LNCAP (cell line): ENCODE data around the gene TTLL4.

Source experiments
- TF ChIP-seq, protein P1 (sequence below): fragments of 450-650 bp; IDR thresholded peaks from 2 replicates; pipeline ENCODE4 v1.5.1; 2017; ENCODE audit warnings: mild to moderate bottlenecking

TTLL4 gene

DNA sequence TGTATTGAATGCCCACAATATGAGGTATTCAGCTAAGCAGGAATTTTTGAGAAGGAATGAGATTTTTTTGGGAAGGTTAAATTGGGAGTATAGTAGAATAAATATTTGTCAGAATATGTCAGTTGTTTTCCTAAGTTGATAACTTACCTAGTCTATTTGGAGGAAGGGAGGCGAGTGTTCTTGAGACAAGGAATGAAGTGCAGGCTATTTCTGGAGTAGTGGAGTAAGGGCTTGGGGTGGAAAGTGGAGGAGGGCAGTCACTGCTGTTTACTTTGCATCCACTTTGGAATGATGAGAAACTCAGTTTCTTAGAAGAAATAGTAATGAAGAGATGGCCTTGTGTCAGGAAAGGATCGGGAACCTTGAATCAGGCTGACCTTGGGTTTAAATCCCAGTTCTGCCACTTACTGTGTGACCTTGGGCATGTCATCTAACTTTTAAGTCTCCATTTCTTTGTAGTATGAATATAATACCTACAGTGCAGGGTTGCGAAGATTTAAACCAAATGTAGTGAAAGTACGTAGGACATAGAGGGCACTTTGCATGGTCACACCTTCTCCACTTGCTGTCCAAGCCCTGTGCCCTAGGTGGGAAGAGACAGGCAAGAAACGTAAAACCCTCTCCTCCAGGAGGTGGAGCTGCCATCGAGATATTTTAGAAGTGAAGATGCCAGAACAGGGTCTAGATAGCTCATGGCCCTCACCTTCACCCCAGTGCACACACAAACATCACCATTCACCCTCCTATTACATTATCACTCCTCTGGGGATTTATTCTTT, 46.2 kb downstream of the TTLL4 start:
- TF ChIP-seq, protein P1, sequence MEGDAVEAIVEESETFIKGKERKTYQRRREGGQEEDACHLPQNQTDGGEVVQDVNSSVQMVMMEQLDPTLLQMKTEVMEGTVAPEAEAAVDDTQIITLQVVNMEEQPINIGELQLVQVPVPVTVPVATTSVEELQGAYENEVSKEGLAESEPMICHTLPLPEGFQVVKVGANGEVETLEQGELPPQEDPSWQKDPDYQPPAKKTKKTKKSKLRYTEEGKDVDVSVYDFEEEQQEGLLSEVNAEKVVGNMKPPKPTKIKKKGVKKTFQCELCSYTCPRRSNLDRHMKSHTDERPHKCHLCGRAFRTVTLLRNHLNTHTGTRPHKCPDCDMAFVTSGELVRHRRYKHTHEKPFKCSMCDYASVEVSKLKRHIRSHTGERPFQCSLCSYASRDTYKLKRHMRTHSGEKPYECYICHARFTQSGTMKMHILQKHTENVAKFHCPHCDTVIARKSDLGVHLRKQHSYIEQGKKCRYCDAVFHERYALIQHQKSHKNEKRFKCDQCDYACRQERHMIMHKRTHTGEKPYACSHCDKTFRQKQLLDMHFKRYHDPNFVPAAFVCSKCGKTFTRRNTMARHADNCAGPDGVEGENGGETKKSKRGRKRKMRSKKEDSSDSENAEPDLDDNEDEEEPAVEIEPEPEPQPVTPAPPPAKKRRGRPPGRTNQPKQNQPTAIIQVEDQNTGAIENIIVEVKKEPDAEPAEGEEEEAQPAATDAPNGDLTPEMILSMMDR, result no peak

DNA sequence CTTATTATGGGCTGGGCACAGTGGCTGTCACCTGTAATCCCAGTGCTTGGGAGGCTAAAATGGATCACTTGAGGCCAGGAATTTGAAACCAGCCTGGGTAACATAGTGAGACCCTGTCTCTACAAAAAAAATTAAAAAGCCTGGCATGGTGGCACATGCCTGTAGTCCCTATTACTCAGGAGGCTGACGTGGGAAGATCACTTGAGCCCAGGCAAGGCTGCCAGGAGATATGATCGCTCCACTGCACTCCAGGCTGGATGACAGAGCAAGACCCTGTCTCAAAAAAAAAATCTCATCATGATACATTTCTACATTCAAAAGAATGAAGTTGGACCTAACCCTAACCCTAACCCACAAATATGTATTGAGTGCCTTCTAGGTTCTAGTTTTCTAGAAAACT, 51.2 kb downstream of the TTLL4 start:
- TF ChIP-seq, protein P1, result no peak

GRCh38 chr2:218773881-218774280, 63.2 kb downstream of the TTLL4 start:
- TF ChIP-seq, protein P1, result no peak

GRCh38 chr2:218776488-218776887, 65.9 kb downstream of the TTLL4 start:
- TF ChIP-seq, protein P1, result no peak

- TF ChIP-seq, protein P1, result no peak
Measured at GRCh38 chr2:218777276-218777990, 66.8 kb downstream of the TTLL4 start.

GRCh38 chr2:218780046-218780445, 69.4 kb downstream of the TTLL4 start:
- TF ChIP-seq, protein P1, result no peak

DNA sequence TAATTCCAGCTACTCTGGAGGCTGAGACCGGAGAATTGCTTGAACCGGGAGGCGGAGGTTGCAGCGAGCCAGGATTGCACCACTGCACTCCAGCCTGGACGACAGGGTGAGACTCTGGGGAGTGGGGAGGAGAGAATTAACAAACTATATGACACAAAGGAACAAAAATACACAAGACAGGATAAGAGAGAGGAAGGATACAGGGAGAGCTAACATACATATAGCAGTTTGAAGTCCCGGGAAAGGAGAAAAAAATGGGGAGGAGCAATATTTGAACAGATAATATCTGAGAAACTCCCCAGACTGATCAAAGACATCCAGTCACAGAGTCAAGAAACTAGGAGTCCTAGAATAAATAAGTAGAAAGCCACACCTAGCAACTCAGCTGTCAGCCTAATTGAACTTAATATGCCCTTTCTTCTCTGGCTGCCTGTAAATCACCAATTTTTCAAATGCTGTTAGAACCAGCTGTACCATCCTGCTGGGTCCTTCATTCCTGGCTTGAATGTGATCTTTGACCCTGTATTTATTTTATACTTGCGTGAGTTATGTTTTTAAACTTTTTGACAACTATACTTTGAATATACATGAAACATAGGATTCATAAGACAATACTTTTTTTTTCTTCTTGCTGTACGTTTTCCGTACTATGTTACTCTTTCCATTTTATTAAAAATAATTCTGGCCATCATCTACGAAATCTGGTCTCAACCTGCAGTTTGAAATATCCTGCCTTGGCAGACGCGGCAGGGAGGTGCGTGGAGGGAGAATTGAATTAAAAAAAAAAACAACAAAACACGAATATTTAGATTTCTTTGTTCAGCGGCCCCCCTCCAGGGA, 70.4 kb downstream of the TTLL4 start:
- TF ChIP-seq, protein P1, result no peak
